Stimulated activated CD4-positive, alpha-beta T cell treated with anti-CD3 and anti-CD28 coated beads, TNF-alpha, amount 100 ng/mL, for 1 hour (primary cell): ENCODE measurements around the gene CACNA1D.

ENCODE experiments used
- DNase-seq, 3 donors: peaks; one replicate each; pipeline ENCODE4 v3.0.0-alpha.2; 2020; ENCODE audit warnings: low read depth in 3 of 3, low spot score in 1 of 3

Gene CACNA1D

DNA sequence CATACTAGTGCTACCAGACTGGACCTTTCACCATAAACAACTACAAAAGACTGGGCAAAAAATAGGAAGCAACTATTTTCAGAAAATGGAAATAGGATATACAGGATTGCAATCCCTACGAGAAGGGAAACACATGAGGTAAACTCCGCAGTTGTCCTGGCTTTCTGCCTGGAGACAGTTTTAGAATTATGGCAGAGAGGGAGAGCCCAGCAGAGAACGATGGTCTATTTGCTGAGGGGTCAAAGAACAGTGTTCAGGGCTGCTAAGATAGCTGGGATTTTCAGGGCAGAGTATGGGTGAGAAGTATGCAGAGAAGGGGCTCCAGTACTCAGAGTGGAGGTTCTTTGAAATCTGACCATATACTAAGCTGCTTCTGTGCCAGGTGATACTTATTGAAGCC, 188.4 kb downstream of the CACNA1D start:
- DNase-seq, result no peak

GRCh38 chr3:53688066-53688465, 193.7 kb downstream of the CACNA1D start:
- DNase-seq, result no peak

- no peak for DNase-seq
Measured at GRCh38 chr3:53688989-53689388, 194.6 kb downstream of the CACNA1D start.

GRCh38 chr3:53689681-53690080, 195.3 kb downstream of the CACNA1D start:
- DNase-seq, result no peak

DNA sequence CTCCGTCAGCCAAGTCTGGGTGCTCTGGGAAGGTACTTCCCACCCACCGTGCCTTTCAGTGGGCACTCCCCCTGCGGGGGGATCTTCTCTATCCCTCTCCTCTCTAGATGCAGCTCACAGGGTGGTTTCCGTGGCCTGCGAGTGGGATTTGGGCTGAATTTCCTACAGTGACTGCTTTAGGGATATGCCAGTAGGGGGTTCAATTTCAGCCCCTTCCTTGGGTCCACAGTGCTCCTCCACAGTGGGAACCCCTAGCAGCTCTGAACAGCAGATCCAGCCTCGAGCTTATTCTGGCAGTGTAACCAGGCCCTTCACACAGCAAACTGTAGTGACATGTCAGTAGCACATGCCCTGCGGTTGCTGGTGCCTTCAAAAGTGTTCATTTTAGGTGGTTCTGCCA, 196.1 kb downstream of the CACNA1D start:
- no peak for DNase-seq

DNA sequence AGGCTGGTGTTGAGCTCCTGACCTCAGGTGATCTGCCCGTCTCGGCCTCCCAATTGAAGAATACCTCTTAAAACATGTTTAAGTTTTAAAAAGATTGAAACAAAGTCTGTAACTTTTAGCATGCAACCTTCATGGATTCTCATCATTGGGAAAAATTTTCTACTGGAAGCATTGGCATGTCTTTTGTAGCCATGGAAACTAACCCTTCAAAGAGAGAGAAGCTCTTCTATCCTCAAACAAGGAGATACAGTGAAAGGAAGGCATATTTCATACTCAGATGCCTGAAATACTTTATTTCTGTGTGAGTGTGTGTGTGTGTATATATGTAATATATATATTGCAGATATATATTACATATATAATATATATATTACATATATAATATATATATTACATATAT, 196.9 kb downstream of the CACNA1D start:
- no peak for DNase-seq

DNA sequence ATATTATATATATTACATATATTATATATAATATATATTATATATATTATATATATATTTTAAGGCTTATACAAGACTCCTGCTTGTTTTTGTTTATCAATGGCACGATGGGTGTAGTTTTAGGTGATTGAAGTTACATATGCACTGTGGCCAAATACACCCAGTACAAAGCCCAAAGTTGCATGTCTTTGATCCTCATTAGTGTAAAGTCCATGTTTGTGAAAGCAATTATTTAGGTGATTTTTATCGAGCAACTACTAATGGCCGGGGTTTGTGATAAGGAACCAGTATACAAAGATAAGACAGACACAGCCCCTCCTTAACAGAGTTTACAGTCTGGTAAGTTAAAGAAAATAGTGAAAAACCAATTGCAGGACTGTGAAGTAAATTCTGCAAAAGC, 197.5 kb downstream of the CACNA1D start:
- no peak for DNase-seq

DNA sequence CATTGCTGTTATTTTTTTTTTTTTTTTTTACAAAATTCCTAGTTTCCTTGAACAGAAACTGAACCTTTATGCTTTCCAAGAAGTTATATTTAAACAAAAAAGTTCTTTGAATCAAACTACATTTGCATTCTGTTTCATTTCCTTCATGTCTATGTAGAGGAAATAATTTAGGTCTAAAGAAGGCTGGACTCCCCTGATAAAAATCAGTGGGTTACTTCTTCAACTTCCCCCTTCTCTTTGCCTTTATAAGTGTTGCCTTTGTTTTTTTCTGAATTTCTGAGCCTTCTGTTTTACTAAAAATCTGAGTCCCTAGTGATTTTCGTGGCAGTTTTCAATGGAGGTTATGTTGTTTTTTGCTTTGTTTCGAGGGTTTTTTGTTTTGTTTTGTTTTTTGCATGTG, 199.0 kb downstream of the CACNA1D start:
- DNase-seq, result no peak

GRCh38 chr3:53694046-53694445, 199.6 kb downstream of the CACNA1D start:
- DNase-seq, result no peak

GRCh38 chr3:53694666-53695323, 200.4 kb downstream of the CACNA1D start:
- DNase-seq, result no peak

GRCh38 chr3:53695324-53695690, 200.9 kb downstream of the CACNA1D start:
- no peak for DNase-seq

- no peak for DNase-seq
Measured at GRCh38 chr3:53696401-53697172, 202.2 kb downstream of the CACNA1D start.

DNA sequence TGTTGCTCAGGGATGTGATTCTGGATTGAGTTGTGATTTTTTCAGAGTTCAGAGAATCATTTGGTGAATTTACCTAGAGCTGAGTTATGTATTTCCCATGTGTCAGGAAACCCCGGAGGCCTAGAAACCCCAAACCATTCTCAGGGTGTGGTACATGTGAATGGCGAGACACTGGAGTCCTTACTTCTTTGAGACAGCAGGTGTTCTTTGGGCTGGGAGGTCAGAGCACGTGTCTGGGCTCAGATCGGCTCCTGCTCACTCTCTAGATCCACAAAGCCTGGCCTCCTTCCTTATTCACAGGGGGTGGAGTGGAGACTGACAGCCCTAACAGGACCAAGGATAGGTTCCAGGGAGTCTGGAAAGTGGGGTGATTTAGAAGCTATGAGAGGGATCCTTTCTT, 206.0 kb downstream of the CACNA1D start:
- DNase-seq, result no peak

DNA sequence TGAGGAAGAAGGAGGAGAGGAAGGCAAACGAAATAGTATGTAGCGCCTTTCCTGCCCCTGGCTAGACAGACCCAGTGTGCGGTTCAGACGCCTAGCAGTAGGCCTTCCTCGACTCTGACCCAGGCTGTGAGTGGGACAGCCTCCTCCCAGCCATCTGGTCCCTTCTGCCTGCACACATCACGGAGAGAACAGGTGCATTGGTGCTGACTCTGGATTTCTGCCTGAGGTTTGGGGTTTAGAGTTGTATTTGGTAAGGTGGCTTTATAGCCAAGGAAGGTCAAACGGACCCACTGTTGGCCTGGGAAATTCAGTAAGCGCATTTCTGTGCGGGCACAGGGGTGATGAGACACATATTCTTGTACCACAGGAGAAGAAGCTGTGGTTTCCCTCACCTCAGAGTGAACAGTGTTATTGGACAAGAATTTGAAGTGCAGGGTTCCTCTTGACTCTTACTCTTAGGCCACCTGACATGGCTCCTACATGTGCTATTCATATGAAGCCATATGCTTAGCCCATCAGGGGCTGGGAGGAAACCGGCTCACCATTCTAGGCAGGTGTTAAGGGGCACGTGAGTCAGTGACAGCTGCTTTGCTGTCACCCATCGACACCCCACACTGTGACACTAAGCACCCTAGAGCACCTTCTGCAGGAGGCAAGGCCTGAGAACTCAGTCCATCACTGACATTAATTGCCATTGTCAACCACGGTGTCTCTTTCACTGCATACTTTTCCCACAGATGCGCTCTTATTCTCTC, 208.5 kb downstream of the CACNA1D start:
- no peak for DNase-seq

DNA sequence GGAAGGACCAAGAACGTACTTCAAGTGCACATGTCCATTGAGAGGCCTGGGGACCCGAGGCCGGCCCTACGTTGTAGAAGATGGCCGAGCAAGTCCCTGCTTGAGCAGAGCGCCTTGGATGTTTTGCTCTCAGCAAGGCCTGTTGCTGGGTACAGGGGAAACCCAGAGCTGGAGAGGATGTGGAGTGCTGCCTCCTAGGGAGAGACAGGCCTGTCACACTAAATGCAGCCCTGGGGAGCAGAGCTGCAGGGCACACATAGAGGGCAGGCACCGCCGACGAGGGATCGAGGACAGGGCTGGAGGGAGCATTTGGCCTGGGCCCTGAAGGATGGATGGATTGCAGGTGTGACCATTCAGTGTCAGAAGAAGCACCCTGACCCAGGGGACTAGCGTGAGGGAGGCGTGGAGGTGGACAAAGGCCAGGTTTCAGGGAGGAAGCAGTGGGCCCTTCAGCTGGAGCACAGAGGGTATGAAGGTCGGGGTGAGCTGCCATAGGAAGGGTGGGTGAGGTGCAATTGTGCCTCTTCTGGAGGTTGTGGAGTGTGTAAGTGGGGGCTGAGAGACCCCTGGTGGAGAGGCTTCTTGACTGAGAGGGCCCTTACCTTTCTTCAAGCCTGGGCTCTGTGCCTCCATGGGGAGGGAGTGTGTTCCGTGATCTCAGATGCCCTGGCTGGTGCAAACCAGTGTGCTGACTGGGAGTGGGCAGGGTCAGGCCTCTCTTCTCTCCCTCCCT, 209.4 kb downstream of the CACNA1D start:
- DNase-seq, result no peak

GRCh38 chr3:53704363-53704725, 209.9 kb downstream of the CACNA1D start:
- DNase-seq, result no peak

GRCh38 chr3:53705024-53705745, 210.8 kb downstream of the CACNA1D start:
- DNase-seq, result no peak

DNA sequence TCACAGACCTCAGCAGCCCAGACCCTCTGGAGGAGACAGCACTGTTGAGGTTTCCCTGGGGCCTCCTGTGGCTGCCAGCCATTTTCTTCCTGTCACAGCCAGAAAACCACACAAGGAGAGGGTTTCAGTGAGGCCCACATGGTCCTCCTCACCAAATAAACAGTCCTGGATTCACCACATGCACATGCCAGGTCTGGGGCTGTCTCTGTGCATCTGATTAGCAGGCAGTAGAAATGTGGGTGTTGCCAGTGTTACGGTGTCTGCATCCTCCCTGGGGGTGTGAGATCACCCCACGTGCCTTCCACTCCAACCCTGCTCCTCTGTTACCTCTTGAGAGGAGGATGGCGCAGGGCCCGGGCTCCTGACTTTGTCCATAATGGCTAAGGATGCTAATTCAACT, 211.4 kb downstream of the CACNA1D start:
- DNase-seq, result no peak

GRCh38 chr3:53707222-53707621, 212.8 kb downstream of the CACNA1D start:
- DNase-seq, result no peak

DNA sequence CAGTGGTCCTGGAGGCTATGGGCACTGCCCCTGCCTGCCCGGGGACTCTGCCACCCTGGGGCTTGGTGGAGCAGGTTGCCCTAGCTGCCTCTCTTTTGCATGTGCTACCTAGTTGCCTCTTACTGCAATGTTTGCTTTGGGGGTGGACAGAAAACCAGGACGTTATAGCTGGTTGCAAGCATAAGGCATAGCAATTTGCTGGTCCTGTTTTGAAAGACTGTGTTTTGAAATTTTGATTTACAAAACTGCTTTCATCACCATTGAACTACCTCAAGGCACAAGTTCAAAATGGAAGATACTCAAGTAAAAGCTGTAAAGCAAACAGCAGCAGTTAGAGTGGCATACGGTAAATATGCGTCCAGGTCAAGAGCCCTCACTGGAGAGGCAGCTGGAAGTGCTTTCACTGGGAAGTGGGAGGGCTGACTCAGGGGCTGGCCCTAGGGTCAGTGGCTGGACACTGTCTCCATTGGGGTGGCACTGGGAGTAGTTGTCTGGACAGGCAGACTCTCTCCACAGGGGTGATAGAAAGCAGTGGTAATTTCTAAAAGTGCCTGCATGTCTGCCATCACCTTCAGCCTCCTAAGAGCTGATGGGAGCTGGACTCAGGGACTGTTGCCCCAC, 213.7 kb downstream of the CACNA1D start:
- no peak for DNase-seq

DNA sequence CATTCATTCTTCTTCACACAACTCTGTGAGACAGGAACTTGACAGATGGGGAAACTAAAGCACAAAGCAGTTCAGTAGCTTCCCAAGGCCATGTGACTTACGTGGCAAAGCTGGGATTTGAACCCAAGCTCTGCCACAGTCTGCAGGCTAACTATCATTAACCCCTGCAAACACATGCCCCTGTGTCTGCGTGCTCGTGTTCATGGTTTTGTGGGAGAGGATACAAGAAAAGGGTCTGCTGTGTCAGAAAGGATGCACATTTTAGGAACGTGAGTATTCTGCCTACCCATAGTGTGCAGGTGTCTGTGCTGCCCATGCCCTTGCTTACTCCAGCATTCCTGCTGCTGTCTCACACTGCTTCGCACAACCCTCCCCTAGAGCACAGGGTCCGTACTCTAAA, 214.8 kb downstream of the CACNA1D start:
- DNase-seq, result no peak
